ENCODE data around the gene KRT5. TPM values are rescaled to one million over a fixed set of nuclear protein-coding genes. Genes with fewer than 3 reads are reported as not detected.

KRT5 gene
- total and polyA plus RNA-seq, 2 of the 13 experiments (the other 11 are each of a cell fraction or from before 2014, with no cell fraction given), result 0.08 TPM; not detected in 1

DNA sequence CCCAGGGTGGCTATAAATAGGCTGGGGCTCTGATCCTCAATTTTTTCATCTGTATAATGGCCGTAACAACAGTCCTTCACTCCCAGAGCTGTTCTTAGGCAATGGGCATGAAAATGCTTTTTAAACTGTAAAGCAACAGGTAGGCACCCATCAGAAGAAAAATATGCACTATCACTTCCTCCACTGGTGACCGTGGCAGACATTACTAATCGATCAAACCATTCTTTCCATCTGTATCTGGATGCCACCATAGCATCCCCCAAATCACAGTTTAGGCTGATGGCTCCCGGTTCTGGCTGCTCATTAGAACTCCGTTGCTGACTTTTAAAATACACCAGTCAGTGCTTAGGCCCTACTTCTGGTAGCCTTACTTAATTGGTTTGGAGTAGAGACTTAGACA lies 21.5 kb upstream of the KRT5 start (continued):
- TF ChIP-seq ZBTB7A (CRISPR knock-in tag; IDR thresholded peaks at IDR 0.05), result no peak
- no peak for TF ChIP-seq NR1H2 (CRISPR knock-in tag; IDR thresholded peaks at IDR 0.05; ENCODE audit: borderline replicate concordance, low read depth)

DNA sequence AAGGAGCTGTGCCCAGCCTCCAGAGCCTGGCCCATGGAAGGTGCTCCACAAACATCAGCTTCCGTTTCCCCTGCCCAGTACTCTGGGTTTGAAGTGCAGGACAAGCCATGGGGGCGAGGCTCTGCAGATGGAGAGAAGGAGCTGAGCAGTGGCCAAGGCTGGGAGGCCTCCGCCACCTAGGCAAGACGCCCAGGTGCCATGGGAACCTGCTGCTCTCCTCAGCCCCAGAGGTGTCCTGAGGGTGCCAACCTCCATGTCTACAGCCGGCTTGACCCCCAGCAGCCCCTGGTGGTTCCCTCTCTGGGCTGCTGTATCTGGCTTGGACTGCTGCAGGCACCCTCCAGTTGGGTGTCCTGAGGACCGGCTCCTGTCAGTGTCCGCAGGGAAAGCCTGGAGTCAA lies 20.3 kb upstream of the KRT5 start:
- ChIA-PET CTCF (ENCODE audit: low intra/inter-chr PET ratio, low total read pairs) (no interaction called here), POLR2A (no interaction called here)
- H3K27ac ChIP-seq (ENCODE audit: extremely low read length, insufficient read depth, low read length), result no peak overlapping the region
- FAIRE-seq (no peak), DNase-seq (ENCODE audit: low spot score) (no peak), ATAC-seq (no peak)
- no peaks in the 10 kb centered on the region for H3K79me2 ChIP-seq (ENCODE audit: insufficient read depth, low read length)
- no peak overlapping the region for H2AFZ ChIP-seq (ENCODE audit: low read length)
- no peak overlapping the region for H3K9ac ChIP-seq (ENCODE audit: insufficient read depth, low read depth, low read length)
- BruUV-seq (replicated peaks), result no TSS peak
- peaks cover 3 to 6% of the 10 kb centered on the region in 2 experiments; a peak in 2 of 5 replicates for H3K27me3 ChIP-seq (ENCODE audit: control insufficient read depth in 1 of 2, insufficient read depth in 2 of 2, low read length in 2 of 2)
- TF ChIP-seq SP140L (CRISPR knock-in tag; IDR thresholded peaks at IDR 0.05; ENCODE audit: borderline replicate concordance) (no peak), HOXD1 (CRISPR knock-in tag; IDR thresholded peaks at IDR 0.05) (no peak), ZNF501 (CRISPR knock-in tag; IDR thresholded peaks at IDR 0.05) (no peak), FIP1L1 (IDR thresholded peaks at IDR 0.05; ENCODE audit: borderline replicate concordance, insufficient read depth, low read depth, low read length) (no peak), ZNF629 (CRISPR knock-in tag; conservative IDR thresholded peaks at IDR 0.05) (no peak), ELF1 (CRISPR knock-in tag; IDR thresholded peaks at IDR 0.05) (no peak), ZNF713 (CRISPR knock-in tag; IDR thresholded peaks at IDR 0.05) (no peak), BCL6 (CRISPR knock-in tag; IDR thresholded peaks at IDR 0.05) (no peak), MAFF (IDR thresholded peaks at IDR 0.05; ENCODE audit: low read depth, low read length) (no peak), ZNF143 (CRISPR knock-in tag; IDR thresholded peaks at IDR 0.05) (no peak)
- H3K4me1 ChIP-seq (ENCODE audit: insufficient read depth, low read length), result no peaks in the 10 kb centered on the region
- in situ Hi-C loops (cut with HindIII; ENCODE audit: extremely low pct_ligation_motif_present, low pct_unique_long_range_greater_than_20kb), result loop anchor here (25.0 kb wide), 1 partner anchor 403 kb away; no protein-coding TSS in a partner anchor
- no peaks in the 10 kb centered on the region for H3K9me3 ChIP-seq (ENCODE audit: low read length)
- intact Hi-C loops (cut with micrococcal nuclease; ENCODE audit: unreplicated experiment), result no loop called here
- no peak overlapping the region for H3K4me3 ChIP-seq (replicated peaks in 1 of 3; ENCODE audit: insufficient read depth in 1 of 3, low read depth in 2 of 3, low read length in 3 of 3)
- WGBS (ENCODE audit: low lambda C conversion rate), result no CpG with 5 or more reads among the region's 7 CpGs
- H3K4me2 ChIP-seq (ENCODE audit: low read depth, low read length), result no peak overlapping the region
- no peaks in the 10 kb centered on the region for H3K36me3 ChIP-seq (replicated peaks in 1 of 2; ENCODE audit: control insufficient read depth in 1 of 2, insufficient read depth in 2 of 2, low read length in 2 of 2)
- no peaks in the 10 kb centered on the region for H4K20me1 ChIP-seq (ENCODE audit: insufficient read depth, low read length)
